Measurements from ENCODE around the gene CHCHD3. TPM values are rescaled to one million over a fixed set of nuclear protein-coding genes. Genes with fewer than 3 reads are reported as not detected.

The CHCHD3 gene
- total RNA-seq, 4 donors from 2014 or later: 66.0 to 79.1 (median 70.0) TPM

- intact Hi-C loops (cut with DNase I): no loop called here
- no peak for TF ChIP-seq CTCF (IDR thresholded peaks at IDR 0.05)
- TF ChIP-seq POLR2A (IDR thresholded peaks at IDR 0.05): no peak
- WGBS, 2 donors: 78 to 93% methylated on average over 3 of the region's 3 CpGs
Observed at GRCh38 chr7:132838313-132838712, 243.6 kb downstream of the CHCHD3 start.

DNA sequence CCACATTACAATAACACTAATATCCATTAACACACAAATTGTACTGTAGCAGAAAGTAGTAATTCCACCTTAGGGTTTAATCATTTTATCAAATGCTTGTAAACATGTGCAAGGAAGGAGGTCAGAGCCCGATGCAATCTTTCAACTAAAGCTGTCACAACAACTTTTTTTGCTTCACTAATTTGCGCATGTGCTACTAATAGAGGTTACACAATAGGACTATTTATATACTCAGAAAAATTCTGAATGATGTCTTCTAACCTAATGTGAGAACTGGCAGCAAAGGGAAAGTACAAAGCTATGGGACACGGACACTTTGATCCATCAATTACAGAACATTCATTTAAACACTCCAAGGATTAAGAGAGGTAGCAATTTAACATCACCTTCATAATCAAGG, 244.4 kb downstream of the CHCHD3 start:
- no peaks in the 10 kb centered on the region for H3K9me3 ChIP-seq
- no peaks in the 10 kb centered on the region for H3K27me3 ChIP-seq
- no peak overlapping the region for H3K27ac ChIP-seq
- no peaks in the 10 kb centered on the region for H3K36me3 ChIP-seq
- intact Hi-C loops (cut with DNase I): no loop called here
- DNase-seq: no peak
- no peak overlapping the region for H3K4me3 ChIP-seq (replicated peaks in 1 of 3)
- 91 to 92% methylated on average over 3 of the region's 3 CpGs for WGBS, 2 donors
- no peaks in the 10 kb centered on the region for H3K4me1 ChIP-seq
- TF ChIP-seq CTCF (IDR thresholded peaks at IDR 0.05): no peak
- TF ChIP-seq POLR2A (IDR thresholded peaks at IDR 0.05): no peak

More at GRCh38 chr7:132838313-132838712, 243.6 kb downstream of the CHCHD3 start:
- Histone ChIP-seq H3K27ac (no peak overlapping the region), H3K4me3 (replicated peaks in 1 of 3) (no peak overlapping the region), H3K9me3 (no peaks in the 10 kb centered on the region), H3K27me3 (no peaks in the 10 kb centered on the region), H3K4me1 (no peaks in the 10 kb centered on the region), H3K36me3 (no peaks in the 10 kb centered on the region)
- no peak for DNase-seq

DNA sequence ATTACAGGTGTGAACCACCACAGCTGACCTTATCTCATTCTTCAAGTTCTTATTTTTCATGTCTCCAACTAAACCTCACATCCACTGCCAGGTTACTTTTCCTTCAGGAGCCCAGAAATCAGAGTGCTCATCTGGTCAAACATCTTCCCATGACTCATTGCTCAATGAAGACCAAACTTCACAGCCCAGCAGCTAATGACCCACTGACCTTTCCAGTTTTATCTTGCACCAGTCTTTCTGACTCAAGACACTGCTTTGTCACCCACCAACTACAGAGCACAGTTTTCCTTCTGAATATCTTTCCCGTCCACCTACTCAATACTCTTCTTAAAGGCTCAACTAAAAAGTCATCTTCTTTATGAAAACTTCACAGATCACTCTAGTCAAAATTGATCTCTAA, 245.1 kb downstream of the CHCHD3 start:
- 98 to 100% methylated on average over 1 of the region's 1 CpG for WGBS, 2 donors
- no peaks in the 10 kb centered on the region for H3K4me1 ChIP-seq

GRCh38 chr7:132830941-132831340, 250.9 kb downstream of the CHCHD3 start:
- no peak for TF ChIP-seq CTCF (IDR thresholded peaks at IDR 0.05)
- TF ChIP-seq POLR2A (IDR thresholded peaks at IDR 0.05): no peak
- intact Hi-C loops (cut with DNase I): no loop called here
- Histone ChIP-seq H3K36me3 (no peaks in the 10 kb centered on the region), H3K9me3 (no peaks in the 10 kb centered on the region), H3K4me3 (replicated peaks in 1 of 3) (no peak overlapping the region), H3K4me1 (no peaks in the 10 kb centered on the region), H3K27ac (no peak overlapping the region), H3K27me3 (no peaks in the 10 kb centered on the region)
- WGBS, 2 donors: 86 to 90% methylated on average over 2 of the region's 2 CpGs
- no peak for DNase-seq

More for the DNA sequence above, 245.1 kb downstream of the CHCHD3 start:
- Histone ChIP-seq H3K9me3 (no peaks in the 10 kb centered on the region), H3K27ac (no peak overlapping the region), H3K27me3 (no peaks in the 10 kb centered on the region), H3K36me3 (no peaks in the 10 kb centered on the region), H3K4me3 (replicated peaks in 1 of 3) (no peak overlapping the region)
- no peak for TF ChIP-seq POLR2A (IDR thresholded peaks at IDR 0.05)
- TF ChIP-seq CTCF (IDR thresholded peaks at IDR 0.05): no peak
- no peak for DNase-seq
- intact Hi-C loops (cut with DNase I): no loop called here

DNA sequence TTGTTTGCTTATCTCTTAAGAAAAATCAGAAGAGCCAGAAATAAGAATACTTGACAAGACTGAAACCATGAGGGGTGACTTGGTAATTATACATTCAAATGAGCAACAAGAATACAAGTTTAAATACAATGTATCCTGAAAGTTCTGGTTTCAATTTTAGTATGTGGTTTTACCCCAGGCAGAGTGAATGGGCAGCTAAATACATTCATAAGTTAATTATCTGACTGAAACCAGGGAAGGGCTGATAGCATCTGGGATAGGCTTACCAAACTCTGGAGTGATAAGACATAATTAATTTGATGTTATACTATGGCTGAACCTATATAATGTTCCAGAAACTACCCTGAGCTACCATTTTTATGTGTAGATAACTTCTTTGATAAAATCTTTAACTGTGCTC, 253.4 kb downstream of the CHCHD3 start:
- no peak for DNase-seq
- Histone ChIP-seq H3K27ac (no peak overlapping the region), H3K9me3 (no peaks in the 10 kb centered on the region), H3K4me3 (replicated peaks in 1 of 3) (no peak overlapping the region), H3K27me3 (no peaks in the 10 kb centered on the region), H3K4me1 (no peaks in the 10 kb centered on the region), H3K36me3 (no peaks in the 10 kb centered on the region)
- TF ChIP-seq POLR2A (IDR thresholded peaks at IDR 0.05) (no peak), CTCF (IDR thresholded peaks at IDR 0.05) (no peak)
- intact Hi-C loops (cut with DNase I): no loop called here

Data from thyroid gland (tissue), 4 donors.